HEK293T (cell line): ENCODE data around the gene PATJ.

Experiments used
- CTCF ChIA-PET: fragments of 350-600 bp; formaldehyde crosslinking; extraction: SDS; loops from one replicate; lab custom pipeline; 2021; ENCODE audit warnings: antibody characterized with exemption, inconsistent platforms; lab: Yijun Ruan, JAX
- POLR2A ChIA-PET: fragments of 350-600 bp; formaldehyde crosslinking; extraction: SDS; loops from one replicate; lab custom pipeline; 2020; ENCODE audit warnings: antibody characterized with exemption, inconsistent platforms; lab: Yijun Ruan, JAX
- DNase-seq: peaks from one replicate; pipeline ENCODE4 v3.0.0; 2012; ENCODE audit warnings: mixed read lengths; ENCODE audit errors: extremely low spot score
- ARNT ChIP-seq: fragments of 450-650 bp; IDR thresholded peaks from 2 replicates; pipeline ENCODE4 v1.6.1; 2017; ENCODE audit warnings: mild to moderate bottlenecking
- BHLHE40 ChIP-seq: fragments of 450-650 bp; IDR thresholded peaks from 2 replicates; pipeline ENCODE4 v1.6.1; 2016; ENCODE audit warnings: mild to moderate bottlenecking, moderate library complexity, borderline replicate concordance
- CTBP1 ChIP-seq: fragments of 450-650 bp; IDR thresholded peaks from 2 replicates; pipeline ENCODE4 v1.6.1; 2016; ENCODE audit warnings: borderline replicate concordance
- ELF4 ChIP-seq: fragments of 450-650 bp; IDR thresholded peaks from 2 replicates; pipeline ENCODE4 v1.6.1; 2017; ENCODE audit warnings: antibody characterized with exemption
- FOXA1 ChIP-seq: fragments of 450-650 bp; IDR thresholded peaks from 2 replicates; pipeline ENCODE4 v1.6.1; 2016; ENCODE audit warnings: mild to moderate bottlenecking
- FOXK2 ChIP-seq: fragments of 450-650 bp; IDR thresholded peaks from 2 replicates; pipeline ENCODE4 v1.6.1; 2016; ENCODE audit warnings: mild to moderate bottlenecking
- FOXM1 ChIP-seq: fragments of 450-650 bp; IDR thresholded peaks from 2 replicates; pipeline ENCODE4 v1.6.1; 2017; ENCODE audit warnings: mild to moderate bottlenecking, borderline replicate concordance
- HDGF ChIP-seq: fragments of 450-650 bp; IDR thresholded peaks from 2 replicates; pipeline ENCODE4 v1.6.1; 2017; ENCODE audit warnings: antibody characterized with exemption, borderline replicate concordance
- L3MBTL2 ChIP-seq: fragments of 450-650 bp; conservative IDR thresholded peaks from 2 replicates; pipeline ENCODE4 v1.6.1; 2016; ENCODE audit warnings: mild to moderate bottlenecking
- LEF1 ChIP-seq: fragments of 450-650 bp; IDR thresholded peaks from 2 replicates; pipeline ENCODE4 v1.6.1; 2017; ENCODE audit warnings: mild to moderate bottlenecking, borderline replicate concordance
- NFRKB ChIP-seq: fragments of 450-650 bp; IDR thresholded peaks from 2 replicates; pipeline ENCODE4 v1.6.1; 2016; ENCODE audit warnings: mild to moderate bottlenecking, moderate library complexity
- PKNOX1 ChIP-seq: fragments of 450-650 bp; IDR thresholded peaks from 2 replicates; pipeline ENCODE4 v1.6.1; 2016
- SP1 ChIP-seq: fragments of 450-650 bp; IDR thresholded peaks from 2 replicates; pipeline ENCODE4 v1.6.1; 2017
- SUZ12 ChIP-seq: fragments of 450-650 bp; IDR thresholded peaks from 2 replicates; pipeline ENCODE4 v1.6.1; 2016; ENCODE audit warnings: mild to moderate bottlenecking
- TARDBP ChIP-seq: fragments of 450-650 bp; IDR thresholded peaks from 2 replicates; pipeline ENCODE4 v1.6.1; 2016
- ZNF384 ChIP-seq: fragments of 450-650 bp; IDR thresholded peaks from 2 replicates; pipeline ENCODE4 v1.6.1; 2016

Gene PATJ

DNA sequence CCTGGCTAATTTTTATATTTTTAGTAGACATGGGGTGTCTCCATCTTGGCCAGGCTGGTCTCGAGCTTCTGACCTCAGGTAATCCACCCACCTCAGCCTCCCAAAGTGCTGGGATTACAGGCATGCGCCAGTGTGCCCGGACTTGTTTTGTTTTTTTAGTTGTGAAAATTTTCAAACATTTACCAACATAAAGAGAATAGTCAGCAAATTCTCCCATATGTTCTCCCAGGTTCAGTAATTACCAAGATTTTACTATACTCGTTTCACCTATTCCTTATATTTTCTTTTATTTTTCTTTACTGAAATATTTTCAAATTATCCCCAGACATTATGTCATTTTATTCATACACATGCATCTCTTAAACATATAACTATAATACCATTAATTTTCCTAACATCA, 234.3 kb downstream of the PATJ start:
- POLR2A ChIA-PET: no interaction called here

DNA sequence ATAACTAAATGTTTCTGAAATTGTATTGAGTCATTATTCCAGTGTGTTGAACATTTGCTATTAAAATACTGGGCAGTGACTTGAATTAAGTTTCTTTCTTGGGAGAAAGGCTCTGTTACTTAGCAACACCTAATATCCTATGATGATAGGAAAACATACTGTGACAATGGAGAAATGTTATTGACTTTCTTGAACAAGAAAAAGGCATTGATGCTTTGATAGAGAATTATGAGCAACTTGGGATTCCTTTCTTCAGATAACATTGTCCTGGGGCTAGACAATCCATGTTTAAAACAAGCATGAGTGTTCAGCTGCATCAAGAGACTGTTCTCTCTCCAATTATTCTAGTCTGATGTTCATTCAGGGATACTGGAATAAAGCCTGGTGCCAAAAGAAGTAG, 236.5 kb downstream of the PATJ start:
- DNase-seq: no peak
- ChIA-PET CTCF (no interaction called here), POLR2A (no interaction called here)
- TF ChIP-seq FOXA1: no peak

More for the DNA sequence above, 234.3 kb downstream of the PATJ start:
- TF ChIP-seq ZNF384 (no peak), BHLHE40 (no peak), SUZ12 (no peak), ELF4 (no peak), CTBP1 (no peak), HDGF (no peak), SP1 (no peak)
- CTCF ChIA-PET: no interaction called here
- DNase-seq: no peak

GRCh38 chr1:61979729-61980128, 237.4 kb downstream of the PATJ start:
- TF ChIP-seq FOXM1 (no peak), ARNT (no peak), TARDBP (no peak), PKNOX1 (no peak), CTBP1 (no peak), ZNF384 (no peak), LEF1 (no peak), BHLHE40 (no peak), ELF4 (no peak), FOXK2 (no peak), L3MBTL2 (no peak), HDGF (no peak), FOXA1 (no peak)
- POLR2A ChIA-PET: no interaction called here
- no peak for DNase-seq
- CTCF ChIA-PET: interaction anchor here (0.7 kb wide), 1 partner anchor 1130 kb away, joined by 3 read pairs; no protein-coding TSS in a partner anchor

- CTCF ChIA-PET: interaction anchor here (0.7 kb wide), 1 partner anchor 1130 kb away, joined by 3 read pairs; no protein-coding TSS in a partner anchor
- no peak for TF ChIP-seq NFRKB
- no peak for TF ChIP-seq SUZ12
- TF ChIP-seq CTBP1: no peak
- TF ChIP-seq TARDBP: no peak
- no peak for TF ChIP-seq FOXM1
- no peak for TF ChIP-seq ARNT
- no peak for TF ChIP-seq FOXA1
- no peak for TF ChIP-seq HDGF
- no peak for TF ChIP-seq ZNF384
- TF ChIP-seq FOXK2: no peak
- no peak for TF ChIP-seq L3MBTL2
- TF ChIP-seq ELF4: no peak
- TF ChIP-seq LEF1: no peak
- no peak for TF ChIP-seq SP1
- no peak for TF ChIP-seq BHLHE40
- no peak for TF ChIP-seq PKNOX1
- no peak for DNase-seq
- POLR2A ChIA-PET: no interaction called here
These were observed 238.3 kb downstream of the PATJ start for GRCh38 chr1:61980561-61980960.

DNA sequence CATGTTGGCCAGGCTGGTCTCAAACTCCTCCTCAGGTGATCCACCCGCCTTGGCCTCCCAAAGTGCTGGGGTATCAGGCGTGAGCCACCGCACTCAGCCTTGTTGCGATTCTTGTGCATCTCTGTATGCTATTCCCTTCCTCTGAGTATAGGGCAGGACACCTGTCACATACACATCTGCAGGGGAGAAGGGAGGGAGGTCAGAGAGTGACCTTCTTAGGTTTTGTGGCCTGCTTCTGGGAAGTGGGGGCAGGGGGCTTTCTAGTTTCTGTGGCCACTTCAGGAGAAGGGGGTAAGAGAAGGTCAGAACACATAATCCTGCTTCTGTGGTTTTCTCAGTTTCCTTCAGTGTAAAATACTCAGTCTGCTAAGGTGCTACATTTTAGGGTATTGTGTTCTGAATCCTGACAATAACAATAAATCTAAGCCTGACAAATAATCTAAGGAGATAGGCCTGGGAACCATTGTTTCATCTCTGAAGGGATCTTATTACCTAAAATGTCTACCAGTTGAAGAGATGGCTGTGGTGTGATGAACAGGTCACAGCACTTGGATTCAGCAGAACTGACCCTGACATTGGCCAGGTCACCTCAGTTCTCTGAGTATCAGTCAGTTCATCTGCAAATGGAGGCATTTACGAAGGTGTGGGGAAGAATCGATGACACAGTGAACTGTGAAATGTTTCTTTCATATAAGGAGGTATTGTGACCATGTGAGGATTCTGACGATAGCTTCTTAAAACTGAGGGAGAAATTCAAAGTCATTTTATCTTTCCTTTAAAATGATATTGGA, 239.8 kb downstream of the PATJ start:
- TF ChIP-seq PKNOX1 (no peak), L3MBTL2 (no peak), TARDBP (no peak), FOXK2 (no peak), NFRKB (no peak), LEF1 (no peak), SP1 (no peak), ARNT (no peak)
- no peak for DNase-seq
- CTCF ChIA-PET: no interaction called here
- POLR2A ChIA-PET: no interaction called here

DNA sequence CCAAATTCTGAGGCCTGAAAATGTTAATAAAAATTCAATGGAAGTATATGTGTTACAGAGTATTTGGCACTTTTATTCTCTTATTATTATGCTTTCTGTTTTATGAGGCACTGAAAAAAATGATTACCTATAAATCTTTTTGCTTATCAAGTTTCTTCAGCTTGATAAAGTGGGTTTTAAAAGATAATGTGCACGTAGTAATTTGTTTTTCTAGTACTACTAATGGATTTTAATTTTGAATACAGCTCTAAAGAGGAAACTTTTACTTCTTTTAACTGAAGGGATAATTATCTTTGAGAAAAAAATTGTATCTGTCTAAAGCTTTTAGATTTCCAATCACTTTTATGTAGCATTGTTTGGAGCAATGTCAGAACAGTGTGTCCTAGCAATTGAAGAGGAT, 241.0 kb downstream of the PATJ start:
- POLR2A ChIA-PET: no interaction called here
- CTCF ChIA-PET: interaction anchor here (0.6 kb wide), 1 partner anchor 14 kb away, joined by 3 read pairs; no protein-coding TSS in a partner anchor
- TF ChIP-seq BHLHE40 (no peak), PKNOX1 (peak; percentile 44; the same call in 1 of the 2 replicates), ELF4 (no peak), ZNF384 (0 out of 2 replicates have a peak, but pooled peaks have one; percentile 12), L3MBTL2 (no peak)
- no peak for DNase-seq
